Astrocyte of the spinal cord (primary cell): ENCODE measurements around the gene PRKCA.

Source experiments
- DNase-seq: peaks from one replicate; pipeline ENCODE4 v3.0.0; 2011; ENCODE audit warnings: low read depth, low spot score
- H3K4me3 ChIP-seq: 2 replicates; pipeline ENCODE4 v1.5.1; 2011; ENCODE audit warnings: low read depth, mild to moderate bottlenecking, low read length, moderate library complexity
- CTCF ChIP-seq: IDR thresholded peaks from 2 replicates; pipeline ENCODE4 v1.5.1; 2012; ENCODE audit warnings: low read depth, mild to moderate bottlenecking, low read length, inconsistent platforms
- in situ Hi-C: cut with HindIII; loops from 2 replicates; pipeline ENCODE4 v1.10.0; 2017; ENCODE audit warnings: low sequenced_read_pairs

PRKCA gene

GRCh38 chr17:66413559-66414520 lies 111.4 kb downstream of the PRKCA start:
- TF ChIP-seq CTCF, result no peak
- in situ Hi-C loops, result no loop called here
- DNase-seq, result no peak
- no peak overlapping the region for H3K4me3 ChIP-seq

GRCh38 chr17:66414561-66415175 lies 112.3 kb downstream of the PRKCA start:
- H3K4me3 ChIP-seq, result no peak overlapping the region
- in situ Hi-C loops, result no loop called here
- no peak for TF ChIP-seq CTCF
- DNase-seq, result no peak

GRCh38 chr17:66415366-66416206 lies 113.2 kb downstream of the PRKCA start:
- no peak for DNase-seq
- TF ChIP-seq CTCF, result no peak
- in situ Hi-C loops, result no loop called here
- H3K4me3 ChIP-seq, result no peak overlapping the region

- no peak overlapping the region for H3K4me3 ChIP-seq
- DNase-seq, result no peak
- TF ChIP-seq CTCF, result no peak
- in situ Hi-C loops, result no loop called here
Observed at GRCh38 chr17:66416207-66416940, 114.0 kb downstream of the PRKCA start.

- no peak for DNase-seq
- no peak for TF ChIP-seq CTCF
- no peak overlapping the region for H3K4me3 ChIP-seq
- in situ Hi-C loops, result no loop called here
Observed at GRCh38 chr17:66417300-66417719, 114.9 kb downstream of the PRKCA start.

GRCh38 chr17:66420961-66421371 lies 118.6 kb downstream of the PRKCA start:
- H3K4me3 ChIP-seq, result no peak overlapping the region
- no peak for TF ChIP-seq CTCF
- DNase-seq, result peak; percentile 48
- in situ Hi-C loops, result no loop called here
